Measurements from ENCODE around the gene KRTAP19-6.
"Not testable (repeated sequence)": the region's sequence is repeated elsewhere in the genome, so short reads cannot be mapped to it uniquely, and the experiment has no call there.

Gene KRTAP19-6, protein sequence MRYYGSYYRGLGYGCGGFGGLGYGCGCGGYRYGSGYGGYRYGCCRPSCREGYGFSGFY

DNA sequence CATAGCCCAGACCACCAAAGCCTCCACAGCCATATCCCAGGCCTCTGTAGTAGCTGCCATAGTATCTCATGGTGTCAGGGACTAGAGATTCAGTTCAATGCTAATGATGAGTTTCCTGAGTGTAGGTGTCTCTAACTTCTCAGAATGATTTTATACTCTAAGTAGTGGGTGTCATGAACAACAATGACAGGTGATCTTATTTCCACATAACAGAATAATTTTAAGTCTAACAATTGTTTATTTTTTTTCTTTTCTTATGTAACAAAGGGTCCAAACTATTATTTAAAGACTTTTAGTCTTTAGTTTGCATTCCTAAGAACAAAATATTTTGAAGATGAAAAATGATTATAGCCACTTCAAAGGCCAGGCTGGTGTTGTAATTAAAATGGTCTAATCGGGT, at the start of gene KRTAP19-6:
TSS of gene KRTAP19-6 (minus strand) at position 101 of the 400 bp plus-strand sequence. CDS start at position 70, 31 bp downstream.
- DNase-seq (ENCODE audit: low read depth, low spot score): no peak

DNA sequence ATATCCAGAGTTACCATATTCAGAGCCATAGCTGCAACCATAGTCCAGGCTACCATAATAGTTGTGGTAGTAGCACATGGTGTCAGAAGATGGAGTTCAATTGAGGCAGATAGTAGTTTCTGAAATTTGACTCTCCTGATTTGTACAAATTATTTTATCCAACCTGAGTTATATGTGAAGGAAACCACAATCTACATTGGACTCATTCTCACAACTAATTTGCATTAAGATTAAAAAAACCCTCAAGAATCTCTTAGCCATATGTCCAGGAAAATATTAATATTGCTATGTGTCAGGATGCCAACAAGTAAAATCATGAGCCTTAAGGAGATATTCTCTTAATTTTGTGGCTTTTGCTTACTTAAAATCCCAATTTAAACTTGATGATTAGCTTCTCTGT, 48.6 kb upstream of the KRTAP19-6 start, which contains the start of gene KRTAP22-2:
TSS of gene KRTAP22-2 (minus strand) at position 101 of the 400 bp plus-strand sequence.
- no peak for DNase-seq (ENCODE audit: low read depth, low spot score)

- DNase-seq (ENCODE audit: low read depth, low spot score): no peak
Measured at GRCh38 chr21:30582870-30583269, 41.2 kb upstream of the KRTAP19-6 start.

GRCh38 chr21:30580132-30580531, 38.5 kb upstream of the KRTAP19-6 start:
- DNase-seq (ENCODE audit: low read depth, low spot score): no peak

DNA sequence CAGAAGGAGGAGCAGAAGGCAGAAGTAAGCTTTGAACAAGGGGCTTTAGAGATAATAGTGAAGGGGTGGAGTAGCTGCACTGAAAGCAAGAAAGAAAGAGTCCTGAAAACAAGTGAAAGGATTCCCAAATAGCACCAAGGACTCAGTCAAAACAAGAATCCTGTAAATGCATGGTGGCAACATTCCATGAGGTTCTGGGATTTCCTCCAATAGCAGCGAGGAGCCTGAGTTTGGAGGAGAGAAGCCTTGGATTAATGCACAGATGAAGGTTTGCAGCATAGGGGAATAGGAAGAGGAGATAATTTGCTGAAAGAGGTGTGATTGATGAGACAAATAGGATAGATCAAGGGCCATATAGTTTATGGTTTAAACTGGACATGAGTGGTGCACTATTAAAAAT, 37.7 kb upstream of the KRTAP19-6 start:
- DNase-seq (ENCODE audit: low read depth, low spot score): no peak

DNA sequence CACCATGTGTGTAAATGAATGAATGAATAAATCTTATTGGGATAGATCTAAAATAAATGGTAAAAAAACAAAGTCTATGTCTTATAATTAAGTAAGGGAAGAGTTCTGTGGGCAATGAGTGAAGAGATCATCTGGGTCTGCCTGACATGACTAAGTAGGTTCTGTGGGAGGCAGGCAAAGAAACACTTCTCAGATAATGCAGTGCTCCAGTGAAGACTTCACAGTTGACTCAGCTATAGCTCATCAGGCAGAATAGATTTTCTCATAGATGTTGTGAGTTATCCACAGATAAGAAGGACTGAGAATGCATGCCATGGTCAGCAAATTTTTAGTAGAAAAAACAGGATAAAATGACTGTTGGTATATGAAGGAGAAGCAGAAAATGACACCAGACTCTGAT, 36.1 kb upstream of the KRTAP19-6 start:
- no peak for DNase-seq (ENCODE audit: low read depth, low spot score)

- DNase-seq (ENCODE audit: low read depth, low spot score): no peak
Measured at GRCh38 chr21:30567617-30568016, 26.0 kb upstream of the KRTAP19-6 start.

GRCh38 chr21:30563630-30564029, 22.0 kb upstream of the KRTAP19-6 start:
- no peak for DNase-seq (ENCODE audit: low read depth, low spot score)

DNA sequence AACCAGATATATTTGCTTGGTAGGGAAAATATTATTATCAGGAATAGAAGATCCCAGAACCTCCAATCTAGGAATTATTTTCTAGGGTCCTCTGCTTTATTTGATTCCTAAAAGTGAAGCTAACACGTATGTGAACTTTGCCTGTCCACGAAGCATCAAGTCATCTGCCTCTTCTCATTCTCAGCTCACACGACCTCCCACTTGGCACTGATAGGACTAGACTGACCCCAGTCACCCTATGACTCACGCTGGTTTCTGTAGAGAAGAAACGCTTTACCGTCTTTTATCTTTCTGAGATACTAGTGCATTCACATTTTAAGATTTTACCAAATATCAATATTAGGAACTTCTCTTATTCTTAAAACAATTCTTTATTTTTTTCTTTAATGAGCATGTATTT, 21.4 kb upstream of the KRTAP19-6 start:
- DNase-seq (ENCODE audit: low read depth, low spot score): no peak

DNA sequence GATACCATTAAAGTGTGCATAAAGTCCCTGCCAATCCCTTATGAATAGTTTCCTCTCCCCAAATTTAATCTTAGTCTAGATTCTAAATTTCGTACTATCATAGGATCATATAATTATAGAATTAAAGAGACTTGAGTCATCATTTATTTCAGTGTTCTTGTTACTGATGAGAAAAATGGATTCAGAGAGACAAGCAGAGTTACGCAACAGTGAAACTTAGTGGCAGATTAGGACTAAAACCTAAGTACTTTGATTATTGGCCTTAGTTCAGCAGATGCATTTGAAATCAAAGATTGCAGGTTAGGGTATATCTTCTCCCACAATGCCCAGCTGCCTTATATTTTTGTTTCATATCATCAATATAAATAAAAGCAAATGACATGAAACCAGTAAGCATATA, 20.3 kb upstream of the KRTAP19-6 start:
- DNase-seq (ENCODE audit: low read depth, low spot score): no peak

- no peak for DNase-seq (ENCODE audit: low read depth, low spot score)
Measured at GRCh38 chr21:30561264-30561895, 19.7 kb upstream of the KRTAP19-6 start, which contains the start of gene KRTAP19-7. TSS of gene KRTAP19-7 (minus strand) at chr21:30561314. CDS start at chr21:30561289, 25 bp downstream.

GRCh38 chr21:30555095-30555494, 13.4 kb upstream of the KRTAP19-6 start:
- DNase-seq (ENCODE audit: low read depth, low spot score): no peak

- no peak for DNase-seq (ENCODE audit: low read depth, low spot score)
Measured at GRCh38 chr21:30552782-30553181, 11.1 kb upstream of the KRTAP19-6 start.

DNA sequence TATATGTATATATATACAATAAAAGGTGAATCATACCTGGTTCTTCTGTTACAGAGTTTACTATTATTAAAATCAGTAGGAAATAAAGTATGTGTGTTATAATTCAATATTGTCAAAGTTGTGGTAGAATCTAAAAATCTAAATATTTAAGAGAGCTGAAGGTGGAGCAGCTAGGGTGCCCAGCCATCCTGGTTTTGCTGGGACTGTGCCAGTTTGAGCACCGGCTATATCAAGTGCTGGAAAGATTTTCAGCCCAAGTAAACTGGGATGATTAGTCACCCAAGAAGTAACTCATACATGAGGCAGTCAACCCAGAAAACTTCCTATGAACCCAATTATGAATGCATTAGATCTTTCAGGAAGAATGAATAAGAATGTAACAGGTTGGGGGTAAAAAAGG, 22.8 kb downstream of the KRTAP19-6 start:
- no peak for DNase-seq (ENCODE audit: low read depth, low spot score)

DNA sequence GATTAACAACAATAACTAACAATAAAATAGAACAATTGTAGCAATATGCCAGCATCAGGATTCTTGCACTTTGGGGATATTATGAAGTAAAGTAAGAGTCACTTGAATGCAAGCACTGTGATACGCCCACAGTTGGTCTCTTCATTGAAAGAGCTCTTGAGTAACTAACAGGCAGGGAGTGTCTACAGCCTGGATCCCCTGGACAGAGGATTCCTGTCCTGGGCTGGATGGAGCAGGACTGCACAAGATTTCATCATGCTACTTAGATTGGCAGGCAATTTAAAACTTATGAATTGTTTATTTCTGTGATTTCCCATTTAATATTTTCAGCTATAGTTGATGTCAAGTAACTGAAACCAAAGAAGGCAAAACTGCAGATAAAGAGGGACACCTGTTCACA, 26.0 kb downstream of the KRTAP19-6 start:
- no peak for DNase-seq (ENCODE audit: low read depth, low spot score)

DNA sequence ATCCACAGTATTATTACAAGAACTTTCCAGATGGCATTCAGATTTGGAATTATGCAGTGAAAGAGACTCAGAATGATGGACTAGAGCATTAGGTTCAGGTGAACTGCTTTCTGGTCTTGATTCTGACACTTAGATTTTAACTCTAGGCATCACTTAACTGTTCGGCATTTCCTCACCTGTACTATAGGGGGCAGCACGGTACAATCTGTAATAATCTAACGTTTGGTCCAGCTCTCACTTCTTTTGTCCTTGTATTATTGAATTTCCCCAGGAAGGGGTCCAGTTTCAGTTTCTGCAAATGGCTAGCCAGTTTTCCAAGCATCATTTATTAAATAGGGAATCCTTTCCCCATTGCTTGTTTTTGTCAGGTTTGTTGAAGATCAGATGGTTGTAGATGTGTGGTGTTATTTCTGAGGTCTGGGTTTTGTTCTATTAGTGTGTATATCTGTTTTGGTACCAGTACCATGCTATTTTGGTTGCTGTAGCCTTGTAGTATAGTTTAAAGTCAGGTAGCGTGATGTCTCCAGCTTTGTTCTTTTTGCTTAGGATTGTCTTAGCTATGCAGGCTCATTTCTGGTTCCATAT, 36.0 kb downstream of the KRTAP19-6 start:
- not testable (repeated sequence) for DNase-seq (ENCODE audit: low read depth, low spot score)

GRCh38 chr21:30502041-30502440, 39.6 kb downstream of the KRTAP19-6 start, which contains the start of gene KRTAP19-5:
TSS of gene KRTAP19-5 (minus strand) at chr21:30502141. CDS start at chr21:30502090, 51 bp downstream.
- no peak for DNase-seq (ENCODE audit: low read depth, low spot score)

- DNase-seq (ENCODE audit: low read depth, low spot score): no peak
Measured at GRCh38 chr21:30497065-30497464, 44.6 kb downstream of the KRTAP19-6 start, which contains the start of gene KRTAP19-4. TSS of gene KRTAP19-4 (minus strand) at chr21:30497165. CDS start at chr21:30497110, 55 bp downstream.

DNA sequence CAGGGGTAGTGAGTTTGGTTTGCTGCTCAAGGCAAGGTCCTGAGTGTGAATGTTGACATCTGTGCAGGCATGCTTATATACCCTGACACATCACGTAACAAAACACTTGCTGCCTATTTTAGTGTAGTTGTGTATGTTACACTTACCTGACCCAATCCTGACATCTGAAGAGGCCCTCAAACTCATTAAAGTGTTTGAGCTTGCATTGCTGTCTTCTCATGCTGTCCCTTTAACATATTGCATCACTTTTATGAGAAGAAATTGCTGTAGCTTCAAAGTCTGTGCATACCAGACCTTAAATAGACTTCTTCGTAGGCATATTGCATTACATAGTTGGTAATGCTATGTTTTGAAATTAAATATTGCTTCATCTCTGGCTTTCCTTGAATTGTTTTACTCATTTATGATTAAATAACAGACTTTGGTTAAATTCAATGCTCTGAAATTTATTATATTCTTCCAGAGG, 49.7 kb downstream of the KRTAP19-6 start, which contains the start of gene KRTAP19-3:
TSS of gene KRTAP19-3 (minus strand) at position 51 of the 466 bp plus-strand sequence. CDS start 56 bp downstream, outside the sequence.
- no peak for DNase-seq (ENCODE audit: low read depth, low spot score)

Measured in smooth muscle cell of the brain vasculature (primary cell).